A549 (cell line): Measurements from ENCODE around the gene FUOM. TPM values are rescaled to one million over a fixed set of nuclear protein-coding genes. Genes with fewer than 3 reads are reported as not detected.

Experiments
- ATAC-seq, 2 experiments: fragments of 200-7000 bp in 1 of 2; fragments of >200 bp in 1 of 2; cut with Nextera tagmentation in 1 of 2; cut with Tn5 transposase in 1 of 2; 3 replicates each; pipeline versions ENCODE4 v1.8.0 to v1.9.1; 2018 to 2020; ENCODE audit warnings: mild to moderate bottlenecking in 1 of 2, moderate library complexity in 1 of 2
- CTCF ChIA-PET: fragments of 300-600 bp; sonication (Branson Sonifier 250); formaldehyde crosslinking; extraction: SDS; loops from one replicate; lab custom pipeline; 2021; ENCODE audit warnings: antibody characterized with exemption, inconsistent platforms; lab: Yijun Ruan, JAX
- POLR2A ChIA-PET: fragments of 350-600 bp; formaldehyde crosslinking; extraction: SDS; loops from one replicate; lab custom pipeline; 2021; ENCODE audit warnings: antibody characterized with exemption, inconsistent platforms; lab: Yijun Ruan, JAX
- DNase-seq, 2 experiments: peaks; one replicate each; pipeline versions ENCODE4 v3.0.0 to v3.0.0-alpha.2; 2011 to 2016; ENCODE audit warnings: low read depth in 1 of 2, low spot score in 1 of 2
- FAIRE-seq: peaks from 2 replicates; lab custom pipeline; 2011; peaks lifted over from hg19 to GRCh38; lab: Jason Lieb, UNC
- H3K27ac ChIP-seq, 2 experiments: fragments of >200 bp; sonication (Bioruptor Twin); formaldehyde crosslinking; 3 replicates each; pipeline ENCODE4 v1.5.1; 2016 to 2017
- H3K4me1 ChIP-seq: fragments of >200 bp; sonication (Bioruptor Twin); formaldehyde crosslinking; 3 replicates; pipeline ENCODE4 v1.6.1; 2016
- H3K4me2 ChIP-seq: fragments of >200 bp; sonication (Bioruptor Twin); formaldehyde crosslinking; 3 replicates; pipeline ENCODE4 v1.6.1; 2016
- H3K4me3 ChIP-seq: fragments of >200 bp; sonication (Bioruptor Twin); formaldehyde crosslinking; 3 replicates; pipeline ENCODE4 v1.5.1; 2016
- H3K9me3 ChIP-seq: fragments of >200 bp; sonication (Bioruptor Twin); formaldehyde crosslinking; 3 replicates; pipeline ENCODE4 v1.6.1; 2016
- BHLHE40 ChIP-seq: IDR thresholded peaks from 2 replicates; pipeline ENCODE4 v1.6.1; 2012; ENCODE audit warnings: low read depth, low read length, inconsistent platforms
- CBX2 ChIP-seq: fragments of 200-600 bp; sonication (generic); IDR thresholded peaks from 2 replicates; pipeline ENCODE4 v1.6.1; 2016; ENCODE audit warnings: low read depth, mild to moderate bottlenecking, borderline replicate concordance
- CBX8 ChIP-seq: fragments of 200-600 bp; sonication (generic); IDR thresholded peaks from 2 replicates; pipeline ENCODE4 v1.6.1; 2016
- CHD4 ChIP-seq: fragments of 200-600 bp; sonication (generic); IDR thresholded peaks from 2 replicates; pipeline ENCODE4 v1.6.1; 2016; ENCODE audit warnings: antibody characterized with exemption, mild to moderate bottlenecking, borderline replicate concordance
- EP300 ChIP-seq, 2 experiments: fragments of >200 bp; sonication (Bioruptor Twin); formaldehyde crosslinking; IDR thresholded peaks; 2 replicates in 1 of 2; 3 replicates in 1 of 2; pipeline ENCODE4 v1.6.1; 2016 to 2017
- ESRRA ChIP-seq: fragments of 150-350 bp; IDR thresholded peaks from 2 replicates; pipeline ENCODE4 v1.6.1; 2014; ENCODE audit warnings: mild to moderate bottlenecking, low read length, borderline replicate concordance
- FOSB ChIP-seq: fragments of 250-450 bp; sonication (Bioruptor Pico); IDR thresholded peaks from 2 replicates; pipeline ENCODE4 v1.5.0; 2020; ENCODE audit warnings: mild to moderate bottlenecking, moderate library complexity
- HOXB13 ChIP-seq: fragments of 250-450 bp; sonication (Bioruptor Pico); IDR thresholded peaks from 2 replicates; pipeline ENCODE4 v1.5.0; 2020; ENCODE audit warnings: low read depth, mild to moderate bottlenecking, moderate library complexity
- JUN ChIP-seq, 2 experiments: fragments of >200 bp; sonication (Bioruptor Twin); formaldehyde crosslinking; IDR thresholded peaks; 2 replicates in 1 of 2; 3 replicates in 1 of 2; pipeline ENCODE4 v1.6.1; 2016 to 2017
- KDM5A ChIP-seq: fragments of 200-600 bp; sonication (generic); IDR thresholded peaks from 2 replicates; pipeline ENCODE4 v1.6.1; 2016; ENCODE audit warnings: antibody characterized with exemption, mild to moderate bottlenecking
- PBX3 ChIP-seq: IDR thresholded peaks from 2 replicates; pipeline ENCODE4 v1.6.1; 2012
- PHF8 ChIP-seq: fragments of 200-600 bp; sonication (generic); IDR thresholded peaks from 2 replicates; pipeline ENCODE4 v1.6.1; 2016; ENCODE audit warnings: low read depth, mild to moderate bottlenecking, antibody characterized with exemption, moderate library complexity, borderline replicate concordance
- POLR2A ChIP-seq: IDR thresholded peaks from 2 replicates; pipeline ENCODE4 v1.6.1; 2012; ENCODE audit warnings: mild to moderate bottlenecking, low read length
- RAD21 ChIP-seq, 2 experiments: fragments of >200 bp in 1 of 2; sonication (Bioruptor Twin) in 1 of 2; formaldehyde crosslinking in 1 of 2; IDR thresholded peaks in 1 of 2; conservative IDR thresholded peaks in 1 of 2; 2 replicates in 1 of 2; 3 replicates in 1 of 2; pipeline ENCODE4 v1.6.1; 2012 to 2018; ENCODE audit warnings: inconsistent platforms in 1 of 2
- RARB ChIP-seq: fragments of 250-450 bp; sonication (Bioruptor Pico); IDR thresholded peaks from 2 replicates; pipeline ENCODE4 v1.8.0; 2021; ENCODE audit warnings: mild to moderate bottlenecking, moderate library complexity
- SMC3 ChIP-seq: fragments of >200 bp; sonication (Bioruptor Twin); formaldehyde crosslinking; IDR thresholded peaks from 3 replicates; pipeline ENCODE4 v1.6.1; 2018; ENCODE audit warnings: inconsistent platforms
- TP53 ChIP-seq: fragments of 250-450 bp; sonication (Bioruptor Pico); IDR thresholded peaks from 2 replicates; pipeline ENCODE4 v1.5.0; 2021; ENCODE audit warnings: mild to moderate bottlenecking, moderate library complexity
- ZSCAN20 ChIP-seq: fragments of 250-450 bp; sonication (Bioruptor Pico); IDR thresholded peaks from 2 replicates; pipeline ENCODE4 v1.8.0; 2022; ENCODE audit warnings: mild to moderate bottlenecking, moderate library complexity
- WGBS: methylation state at CpG from one replicate; pipeline ENCODE4 v1.1.6; 2017; ENCODE audit errors: missing lambda C conversion rate; 5-methylcytosine and 5-hydroxymethylcytosine counted together
- polyA minus RNA-seq: library from RNA; depleted of rRNA, polyadenylated mRNA; stranded (reverse); fragments of >200 nt; gene quantifications from 2 replicates; pipeline ENCODE4 v1.2.3, GENCODE V29; 2011; rRNA and poly(A)+ RNA removed
- polyA plus RNA-seq, 4 experiments: library from polyadenylated mRNA; depleted of rRNA in 3 of 4; stranded (reverse); fragments of >200 nt; fragmentation: RNase III in 1 of 4; extraction: RNeasy Plus Mini Kit Qiagen cat#74134 plus additional on column Dnase treatment in 1 of 4; gene quantifications; 2 replicates in 3 of 4; 3 replicates in 1 of 4; pipeline ENCODE4 v1.2.3, GENCODE V29; 2011 to 2017
- TF ChIP-seq, protein P1 (sequence below): IDR thresholded peaks from 2 replicates; pipeline ENCODE4 v1.6.1; 2012; ENCODE audit warnings: low read depth, borderline replicate concordance
- TF ChIP-seq, protein P2 (sequence below): IDR thresholded peaks from 2 replicates; pipeline ENCODE4 v1.6.1; 2012
- TF ChIP-seq, protein P3 (sequence below): fragments of 250-450 bp; sonication (Bioruptor Pico); IDR thresholded peaks from 2 replicates; pipeline ENCODE4 v1.5.0; 2020; ENCODE audit warnings: low read depth, mild to moderate bottlenecking, moderate library complexity

The FUOM gene, protein sequence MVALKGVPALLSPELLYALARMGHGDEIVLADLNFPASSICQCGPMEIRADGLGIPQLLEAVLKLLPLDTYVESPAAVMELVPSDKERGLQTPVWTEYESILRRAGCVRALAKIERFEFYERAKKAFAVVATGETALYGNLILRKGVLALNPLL
- 7.6 and 8.1 TPM in 2 replicates for polyA plus RNA-seq (2011; rRNA removed)
- 17.8 and 19.7 TPM in 2 replicates for polyA plus RNA-seq (2012; cell fraction: cytosol; rRNA removed)
- 11.7 and 11.9 TPM in 2 replicates for polyA plus RNA-seq (2012; cell fraction: nucleus; rRNA removed)
- 6.5 to 8.7 TPM (median 6.8 TPM) in 3 replicates for polyA plus RNA-seq (2017; fragmentation: RNase III; extraction: RNeasy Plus Mini Kit Qiagen cat#74134 plus additional on column Dnase treatment)
- 2.0 and 2.8 TPM in 2 replicates for polyA minus RNA-seq

- FAIRE-seq: no peak
- Histone ChIP-seq H3K9me3 (no peaks in the 10 kb centered on the region), H3K4me1 (peaks cover 10% of the 10 kb centered on the region; the same call in 1 of the 3 replicates), H3K27ac (peak within 1 kb of the TSS; percentile 84 to 86), H3K4me3 (peak within 1 kb of the TSS; percentile 78), H3K4me2 (peak within 1 kb of the TSS; percentile 98)
- POLR2A ChIA-PET: interaction anchor here (0.8 kb wide), 1 partner anchor 12 kb away, joined by 3 read pairs; no protein-coding TSS in a partner anchor
- TF ChIP-seq, protein P1, sequence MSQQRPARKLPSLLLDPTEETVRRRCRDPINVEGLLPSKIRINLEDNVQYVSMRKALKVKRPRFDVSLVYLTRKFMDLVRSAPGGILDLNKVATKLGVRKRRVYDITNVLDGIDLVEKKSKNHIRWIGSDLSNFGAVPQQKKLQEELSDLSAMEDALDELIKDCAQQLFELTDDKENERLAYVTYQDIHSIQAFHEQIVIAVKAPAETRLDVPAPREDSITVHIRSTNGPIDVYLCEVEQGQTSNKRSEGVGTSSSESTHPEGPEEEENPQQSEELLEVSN: peak; percentile 78
- TF ChIP-seq POLR2A (peak; percentile 32; the same call in 1 of the 2 replicates), SMC3 (no peak), PHF8 (peak; percentile 46; the same call in 1 of the 2 replicates)
- TF ChIP-seq, protein P2, sequence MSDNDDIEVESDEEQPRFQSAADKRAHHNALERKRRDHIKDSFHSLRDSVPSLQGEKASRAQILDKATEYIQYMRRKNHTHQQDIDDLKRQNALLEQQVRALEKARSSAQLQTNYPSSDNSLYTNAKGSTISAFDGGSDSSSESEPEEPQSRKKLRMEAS: peak; percentile 85
- TF ChIP-seq, protein P3, sequence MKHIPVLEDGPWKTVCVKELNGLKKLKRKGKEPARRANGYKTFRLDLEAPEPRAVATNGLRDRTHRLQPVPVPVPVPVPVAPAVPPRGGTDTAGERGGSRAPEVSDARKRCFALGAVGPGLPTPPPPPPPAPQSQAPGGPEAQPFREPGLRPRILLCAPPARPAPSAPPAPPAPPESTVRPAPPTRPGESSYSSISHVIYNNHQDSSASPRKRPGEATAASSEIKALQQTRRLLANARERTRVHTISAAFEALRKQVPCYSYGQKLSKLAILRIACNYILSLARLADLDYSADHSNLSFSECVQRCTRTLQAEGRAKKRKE: no peak
- CTCF ChIA-PET: interaction anchor here (5.5 kb wide), 1 partner anchor 28 kb away, joined by 38 read pairs; no protein-coding TSS in a partner anchor
- ATAC-seq: peak; percentile 33 to 77; a peak in 4 of 6 replicates
- 33% methylated on average over 3 of the region's 83 CpGs for WGBS
- DNase-seq: peak; percentile 48 to 67
Measured at GRCh38 chr10:133357285-133358161, at the start of gene FUOM. FUOM (minus strand) TSS chr10:133358019; CDS start chr10:133358007, 12 bp downstream.

DNA sequence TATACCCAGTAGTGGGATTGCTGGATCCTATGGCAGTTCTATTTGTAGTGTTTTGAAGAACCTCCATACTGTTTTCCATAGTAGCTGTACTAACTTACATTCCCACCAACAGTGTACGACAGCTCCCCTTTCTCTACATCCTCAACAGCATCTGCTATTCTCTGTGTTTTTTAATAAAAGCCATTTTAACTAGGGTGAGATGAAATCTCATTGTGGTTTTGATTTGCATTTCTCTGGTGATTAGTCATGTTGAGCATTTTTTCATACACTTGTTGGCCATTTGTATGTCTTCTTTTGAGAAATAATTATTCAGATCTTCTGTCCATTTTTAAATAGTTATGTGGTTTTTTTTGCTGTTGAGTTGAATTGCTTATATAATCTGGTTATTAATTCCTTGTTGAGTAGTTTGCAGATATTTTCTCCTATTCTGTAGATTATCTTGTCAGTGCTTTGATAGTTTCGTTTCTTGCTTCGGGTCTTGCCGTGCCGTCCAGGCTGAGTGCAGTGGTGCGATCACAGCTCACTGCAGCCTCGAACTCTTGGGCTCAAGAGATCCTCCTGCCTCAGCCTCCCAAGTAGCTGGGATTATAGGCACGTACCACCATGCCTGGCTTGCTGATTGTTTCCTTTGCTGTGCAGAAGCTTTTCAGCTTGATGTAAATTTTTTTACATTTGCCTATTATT, 48.2 kb upstream of the FUOM start:
- ChIA-PET CTCF (no interaction called here), POLR2A (no interaction called here)
- Histone ChIP-seq H3K27ac (no peak overlapping the region), H3K4me2 (no peak overlapping the region), H3K4me1 (no peaks in the 10 kb centered on the region), H3K4me3 (no peak overlapping the region), H3K9me3 (peaks cover 11% of the 10 kb centered on the region; the same call in 1 of the 3 replicates)
- WGBS: 93% methylated on average over 8 of the region's 8 CpGs
- no peak for FAIRE-seq
- no peak for ATAC-seq
- DNase-seq: no peak
- no peak for TF ChIP-seq FOSB (CRISPR knock-in tag)
- no peak for TF ChIP-seq RARB
- TF ChIP-seq JUN (IDR thresholded peaks at IDR 0.05): no peak
- no peak for TF ChIP-seq ZSCAN20 (CRISPR knock-in tag)
- no peak for TF ChIP-seq CBX2
- TF ChIP-seq CBX8: no peak
- TF ChIP-seq ESRRA: no peak
- no peak for TF ChIP-seq PBX3
- no peak for TF ChIP-seq TP53 (CRISPR knock-in tag)
- TF ChIP-seq PHF8: no peak
- TF ChIP-seq BHLHE40: no peak
- no peak for TF ChIP-seq HOXB13
- no peak for TF ChIP-seq EP300 (IDR thresholded peaks at IDR 0.05)
- TF ChIP-seq RAD21 (conservative IDR thresholded peaks at IDR 0.05 in 1 of 2, IDR thresholded peaks at IDR 0.05 in 1 of 2): no peak
- no peak for TF ChIP-seq KDM5A
- no peak for TF ChIP-seq CHD4
- TF ChIP-seq, all 56 proteins: peak for 0
